ENCODE data around the gene NSRP1.

The NSRP1 gene

DNA sequence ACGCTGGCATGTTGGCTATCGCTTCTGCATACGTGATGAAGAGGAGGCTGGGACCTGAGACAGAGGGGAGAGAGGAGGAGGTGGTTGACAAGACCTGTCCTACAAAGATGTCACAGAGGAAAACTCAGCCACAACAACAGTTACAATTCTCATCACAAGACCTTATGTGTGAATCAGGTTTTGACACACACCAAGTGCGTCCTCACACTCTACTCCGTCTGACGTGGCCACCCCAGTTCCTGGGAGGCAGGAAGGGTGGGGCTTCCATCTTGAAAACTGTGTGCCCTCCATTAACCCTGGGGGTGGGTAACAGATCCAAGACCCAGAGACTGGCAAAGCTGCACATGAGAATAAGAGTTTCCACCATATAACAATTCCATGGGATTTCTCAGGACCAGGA is 94.8 kb downstream of the NSRP1 start:
- H3K4me3 ChIP-seq (ENCODE audit: low read depth, low read length): no peak overlapping the region
- DNase-seq (ENCODE audit: low read depth): no peak
- no peak for TF ChIP-seq POLR2A (IDR thresholded peaks at IDR 0.05; ENCODE audit: extremely low read depth, insufficient read length)

DNA sequence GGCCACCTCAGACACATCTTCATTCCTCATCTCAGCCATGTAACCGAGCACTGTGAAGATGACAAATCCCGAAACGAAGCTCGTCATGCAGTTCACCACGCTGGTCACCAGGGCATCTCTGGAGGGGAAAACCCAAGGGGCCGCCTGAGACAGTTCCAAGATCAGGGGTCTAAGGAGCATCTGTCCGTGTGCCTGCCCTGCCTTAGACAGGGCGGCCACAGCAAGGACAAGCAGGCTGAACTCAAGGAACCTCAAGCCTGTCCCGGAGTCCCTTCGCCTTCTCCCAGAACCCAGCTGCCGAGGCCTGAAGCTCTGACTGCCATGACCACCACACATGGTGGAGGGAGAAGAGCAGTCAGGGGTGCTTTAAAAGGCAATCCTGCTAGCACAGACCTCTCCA is 96.1 kb downstream of the NSRP1 start:
- H3K4me3 ChIP-seq (ENCODE audit: low read depth, low read length): no peak overlapping the region
- TF ChIP-seq POLR2A (IDR thresholded peaks at IDR 0.05; ENCODE audit: extremely low read depth, insufficient read length): no peak
- TF ChIP-seq, protein P1, sequence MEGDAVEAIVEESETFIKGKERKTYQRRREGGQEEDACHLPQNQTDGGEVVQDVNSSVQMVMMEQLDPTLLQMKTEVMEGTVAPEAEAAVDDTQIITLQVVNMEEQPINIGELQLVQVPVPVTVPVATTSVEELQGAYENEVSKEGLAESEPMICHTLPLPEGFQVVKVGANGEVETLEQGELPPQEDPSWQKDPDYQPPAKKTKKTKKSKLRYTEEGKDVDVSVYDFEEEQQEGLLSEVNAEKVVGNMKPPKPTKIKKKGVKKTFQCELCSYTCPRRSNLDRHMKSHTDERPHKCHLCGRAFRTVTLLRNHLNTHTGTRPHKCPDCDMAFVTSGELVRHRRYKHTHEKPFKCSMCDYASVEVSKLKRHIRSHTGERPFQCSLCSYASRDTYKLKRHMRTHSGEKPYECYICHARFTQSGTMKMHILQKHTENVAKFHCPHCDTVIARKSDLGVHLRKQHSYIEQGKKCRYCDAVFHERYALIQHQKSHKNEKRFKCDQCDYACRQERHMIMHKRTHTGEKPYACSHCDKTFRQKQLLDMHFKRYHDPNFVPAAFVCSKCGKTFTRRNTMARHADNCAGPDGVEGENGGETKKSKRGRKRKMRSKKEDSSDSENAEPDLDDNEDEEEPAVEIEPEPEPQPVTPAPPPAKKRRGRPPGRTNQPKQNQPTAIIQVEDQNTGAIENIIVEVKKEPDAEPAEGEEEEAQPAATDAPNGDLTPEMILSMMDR (IDR thresholded peaks at IDR 0.05; ENCODE audit: low read depth, low read length): no peak
- TF ChIP-seq MYC (IDR thresholded peaks at IDR 0.05; ENCODE audit: low read depth, low read length): no peak
- TF ChIP-seq, protein P2, sequence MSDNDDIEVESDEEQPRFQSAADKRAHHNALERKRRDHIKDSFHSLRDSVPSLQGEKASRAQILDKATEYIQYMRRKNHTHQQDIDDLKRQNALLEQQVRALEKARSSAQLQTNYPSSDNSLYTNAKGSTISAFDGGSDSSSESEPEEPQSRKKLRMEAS (IDR thresholded peaks at IDR 0.05; ENCODE audit: low read depth, low read length): no peak
- DNase-seq (ENCODE audit: low read depth): no peak

DNA sequence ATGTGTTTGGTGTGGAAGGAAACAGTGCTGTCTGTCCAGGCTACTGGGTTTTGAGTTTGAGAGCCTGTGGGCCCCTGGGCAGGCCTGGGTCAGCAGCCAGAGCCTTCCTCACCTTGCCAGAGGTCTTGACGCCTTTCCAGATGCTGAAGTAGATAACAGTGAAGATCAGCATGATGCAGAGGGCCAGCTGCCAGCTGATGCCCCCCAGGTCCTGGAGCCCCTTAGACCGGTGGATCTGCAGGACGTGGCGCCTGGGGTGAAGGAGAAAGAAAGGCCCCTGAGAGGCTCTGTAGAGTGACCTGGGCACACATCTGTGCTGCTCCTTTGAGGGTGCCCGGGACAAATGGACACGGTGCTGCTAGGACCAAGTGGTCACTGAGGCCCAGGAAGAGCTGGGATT is 100.4 kb downstream of the NSRP1 start:
- DNase-seq (ENCODE audit: low read depth): no peak
- TF ChIP-seq, protein P1 (IDR thresholded peaks at IDR 0.05; ENCODE audit: low read depth, low read length): no peak
- no peak overlapping the region for H3K4me3 ChIP-seq (ENCODE audit: low read depth, low read length)

DNA sequence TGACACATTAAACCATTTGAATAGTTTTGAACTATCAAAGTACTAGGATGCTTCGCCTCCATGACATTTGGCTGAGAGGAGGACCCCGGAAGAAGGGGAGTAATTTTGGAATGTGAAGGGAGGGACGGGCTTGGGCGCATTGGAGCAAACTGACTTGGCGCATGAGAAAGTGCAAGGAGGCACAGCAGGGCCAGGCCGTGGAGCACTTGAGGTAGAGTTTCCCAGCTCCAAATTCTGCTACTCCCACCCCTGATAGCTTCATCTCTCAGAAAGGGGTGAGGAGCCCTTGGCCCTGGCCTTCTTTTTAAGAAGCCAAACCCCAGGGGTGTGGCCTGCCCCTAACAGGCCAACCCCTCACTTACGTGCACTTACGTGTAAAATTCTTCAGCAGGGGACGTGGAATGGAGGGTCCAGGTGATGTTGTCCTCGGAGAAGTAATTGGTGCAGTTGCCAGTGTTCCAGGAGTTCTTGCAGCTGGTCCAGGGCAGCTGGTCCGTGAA is 101.2 kb downstream of the NSRP1 start:
- TF ChIP-seq, protein P1 (IDR thresholded peaks at IDR 0.05; ENCODE audit: low read depth, low read length): no peak
- TF ChIP-seq MYC (IDR thresholded peaks at IDR 0.05; ENCODE audit: low read depth, low read length) (no peak), POLR2A (IDR thresholded peaks at IDR 0.05; ENCODE audit: extremely low read depth, insufficient read length) (no peak)
- TF ChIP-seq, protein P2 (IDR thresholded peaks at IDR 0.05; ENCODE audit: low read depth, low read length): no peak
- H3K4me3 ChIP-seq (ENCODE audit: low read depth, low read length): no peak overlapping the region
- no peak for DNase-seq (ENCODE audit: low read depth)

DNA sequence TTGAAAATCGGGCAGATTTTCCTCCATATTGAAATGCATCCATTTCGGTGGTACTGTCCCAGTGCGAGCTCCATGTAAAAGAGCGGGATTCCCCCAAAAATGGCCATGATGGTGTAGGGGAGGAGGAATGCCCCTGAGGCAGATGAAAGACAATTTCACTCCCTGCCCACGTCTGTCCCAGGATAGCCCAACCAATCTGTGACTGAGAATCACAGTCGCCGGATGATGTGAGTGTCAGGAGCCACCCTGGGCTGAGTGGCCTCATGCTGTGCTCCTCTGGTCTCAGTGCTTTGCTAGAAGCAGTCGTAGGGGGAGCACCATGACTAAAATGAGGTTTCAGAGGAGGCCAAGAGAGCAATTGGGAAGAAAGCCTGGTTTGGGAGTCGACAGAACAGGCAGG is 102.2 kb downstream of the NSRP1 start:
- TF ChIP-seq, protein P1 (IDR thresholded peaks at IDR 0.05; ENCODE audit: low read depth, low read length): no peak
- no peak for TF ChIP-seq MYC (IDR thresholded peaks at IDR 0.05; ENCODE audit: low read depth, low read length)
- TF ChIP-seq, protein P2 (IDR thresholded peaks at IDR 0.05; ENCODE audit: low read depth, low read length): no peak
- no peak for TF ChIP-seq POLR2A (IDR thresholded peaks at IDR 0.05; ENCODE audit: extremely low read depth, insufficient read length)
- no peak overlapping the region for H3K4me3 ChIP-seq (ENCODE audit: low read depth, low read length)
- no peak for DNase-seq (ENCODE audit: low read depth)

DNA sequence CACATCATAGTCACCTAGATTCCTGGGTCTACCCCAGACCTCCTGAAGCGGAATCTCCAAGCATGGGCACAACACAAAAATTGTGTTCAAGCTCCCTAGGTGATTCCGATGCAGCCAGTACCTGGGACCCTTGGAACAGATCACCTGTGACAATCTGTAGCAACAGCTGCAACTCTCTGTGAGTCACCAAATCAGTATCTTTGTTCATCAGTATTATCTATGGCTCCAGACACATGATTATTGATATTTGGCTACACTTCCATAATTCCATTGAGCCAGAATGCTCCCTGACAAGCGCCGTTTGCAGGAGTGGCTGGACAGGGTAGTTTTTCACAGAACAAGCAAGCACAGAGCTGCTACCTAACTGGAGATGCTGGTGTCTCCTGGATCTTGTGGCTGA is 102.7 kb downstream of the NSRP1 start:
- DNase-seq (ENCODE audit: low read depth): no peak
- no peak for TF ChIP-seq MYC (IDR thresholded peaks at IDR 0.05; ENCODE audit: low read depth, low read length)
- TF ChIP-seq POLR2A (IDR thresholded peaks at IDR 0.05; ENCODE audit: extremely low read depth, insufficient read length): no peak
- H3K4me3 ChIP-seq (ENCODE audit: low read depth, low read length): no peak overlapping the region

DNA sequence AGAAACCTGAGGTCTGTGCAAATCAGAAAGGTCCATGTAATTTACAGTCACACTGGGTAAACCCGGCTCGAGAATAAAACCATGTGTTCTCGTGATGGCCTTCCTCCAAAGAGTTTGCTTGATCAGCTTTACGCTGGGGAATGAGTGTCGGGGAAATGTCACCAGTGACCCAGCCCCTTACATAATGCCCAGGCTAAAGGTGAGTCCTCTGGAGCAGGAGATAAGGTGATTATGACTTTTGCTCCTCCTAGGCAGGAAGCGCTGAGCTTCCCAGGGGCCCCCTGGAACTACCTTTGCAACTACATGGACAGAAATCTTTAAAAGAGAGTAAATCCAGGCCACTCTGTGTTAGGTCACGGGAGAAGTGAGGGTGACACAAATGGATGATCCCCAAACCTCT is 103.2 kb downstream of the NSRP1 start:
- DNase-seq (ENCODE audit: low read depth): no peak
- no peak overlapping the region for H3K4me3 ChIP-seq (ENCODE audit: low read depth, low read length)
- no peak for TF ChIP-seq POLR2A (IDR thresholded peaks at IDR 0.05; ENCODE audit: extremely low read depth, insufficient read length)

DNA sequence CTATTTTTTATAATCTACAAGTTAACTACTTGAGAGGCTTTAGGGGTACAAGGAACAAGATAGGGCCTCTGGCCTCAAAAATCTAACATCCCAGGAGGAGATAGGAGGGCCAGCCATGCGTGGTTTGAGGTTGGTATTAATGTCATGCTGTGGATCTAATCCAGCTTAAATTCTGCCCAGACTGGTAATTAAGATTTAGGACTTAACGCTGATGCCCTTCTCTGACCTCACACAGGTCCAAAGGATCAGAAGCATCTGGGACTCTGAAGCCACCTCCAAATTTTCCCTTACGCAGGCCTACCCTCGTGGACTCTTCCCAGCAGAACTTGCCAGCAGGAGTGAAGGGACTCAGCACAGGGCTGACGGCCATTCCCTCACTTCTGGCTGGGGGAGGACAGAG is 103.8 kb downstream of the NSRP1 start:
- no peak for DNase-seq (ENCODE audit: low read depth)
- H3K4me3 ChIP-seq (ENCODE audit: low read depth, low read length): no peak overlapping the region
- TF ChIP-seq, protein P2 (IDR thresholded peaks at IDR 0.05; ENCODE audit: low read depth, low read length): no peak
- TF ChIP-seq POLR2A (IDR thresholded peaks at IDR 0.05; ENCODE audit: extremely low read depth, insufficient read length) (no peak), MYC (IDR thresholded peaks at IDR 0.05; ENCODE audit: low read depth, low read length) (no peak)
- TF ChIP-seq, protein P1 (IDR thresholded peaks at IDR 0.05; ENCODE audit: low read depth, low read length): no peak
